GM12872 (cell line): Measurements from ENCODE around the gene ELOA.

Source experiments
- CTCF ChIP-seq: IDR thresholded peaks from 3 replicates; pipeline ENCODE4 v1.5.1; 2011; ENCODE audit warnings: low read depth, mild to moderate bottlenecking, low read length, moderate library complexity; ENCODE audit not compliant: insufficient read depth

ELOA gene

GRCh38 chr1:23791516-23792047, 48.3 kb downstream of the ELOA start:
- no peak for TF ChIP-seq CTCF

GRCh38 chr1:23792151-23792945, 49.1 kb downstream of the ELOA start:
- TF ChIP-seq CTCF = no peak

GRCh38 chr1:23793018-23793781, 49.9 kb downstream of the ELOA start:
- no peak for TF ChIP-seq CTCF

GRCh38 chr1:23793861-23794731, 50.8 kb downstream of the ELOA start:
- TF ChIP-seq CTCF = no peak

- TF ChIP-seq CTCF = no peak
Measured at GRCh38 chr1:23795676-23796465, 52.6 kb downstream of the ELOA start.

- TF ChIP-seq CTCF = no peak
Measured at GRCh38 chr1:23796466-23797271, 53.4 kb downstream of the ELOA start.
